Endothelial cell of umbilical vein (primary cell): ENCODE measurements around the gene KAT7. TPM values are rescaled to one million over a fixed set of nuclear protein-coding genes. Genes with fewer than 3 reads are reported as not detected.

Source experiments
- BruUV-seq: library from RNA; stranded (reverse); fragments of 400-500 nt; replicated peaks from 2 replicates; lab custom pipeline; 2021; lab: Mats Ljungman, UMichigan
- CTCF ChIA-PET: fragments of 300-600, 350-600 bp; sonication (Branson Sonifier 250); formaldehyde crosslinking; loops from one replicate; lab custom pipeline; 2021; ENCODE audit warnings: antibody characterized with exemption, inconsistent platforms; lab: Charles Lee
- POLR2A ChIA-PET: fragments of 300-600, 350-600 bp; sonication (Branson Sonifier 250); formaldehyde crosslinking; loops from one replicate; lab custom pipeline; 2021; ENCODE audit warnings: antibody characterized with exemption, inconsistent platforms; lab: Charles Lee
- DNase-seq: peaks from one replicate; pipeline ENCODE4 v3.0.0-alpha.2; 2011; ENCODE audit warnings: low read depth, low spot score
- FAIRE-seq: peaks from 2 replicates; lab custom pipeline; 2011; peaks lifted over from hg19 to GRCh38; lab: Jason Lieb, UNC
- H2AFZ ChIP-seq: 2 replicates; pipeline ENCODE4 v1.6.0; 2012; ENCODE audit warnings: low read depth, low read length, control low read depth, inconsistent platforms
- H3K27ac ChIP-seq: 2 replicates; pipeline ENCODE4 v1.5.1; 2011; ENCODE audit warnings: low read depth, mild to moderate bottlenecking, control low read depth, low read length, moderate library complexity; ENCODE audit not compliant: insufficient read depth
- H3K27me3 ChIP-seq, 2 experiments: 2 replicates each; pipeline versions ENCODE4 v1.6.0 to v1.6.1; 2011; ENCODE audit warnings: low read length in 2 of 2, mixed read lengths in 1 of 2; ENCODE audit not compliant: control insufficient read depth in 2 of 2, insufficient read depth in 2 of 2
- H3K36me3 ChIP-seq, 2 experiments: 2 replicates in 1 of 2; 3 replicates in 1 of 2; pipeline ENCODE4 v1.5.1; 2011; ENCODE audit warnings: low read length in 2 of 2, mild to moderate bottlenecking in 1 of 2, moderate library complexity in 1 of 2; ENCODE audit not compliant: control insufficient read depth in 2 of 2, insufficient read depth in 2 of 2; ENCODE audit errors: extremely low read depth in 1 of 2
- H3K4me1 ChIP-seq: 3 replicates; pipeline ENCODE4 v1.5.1; 2011; ENCODE audit warnings: mild to moderate bottlenecking, low read length; ENCODE audit not compliant: control insufficient read depth, insufficient read depth; ENCODE audit errors: extremely low read depth
- H3K4me2 ChIP-seq: 2 replicates; pipeline ENCODE4 v1.6.1; 2011; ENCODE audit warnings: low read length, control low read depth, mixed read lengths; ENCODE audit not compliant: insufficient read depth
- H3K4me3 ChIP-seq, 3 experiments: fragments of 200-600 bp in 1 of 3; sonication (generic), shearing (Covaris generic) in 1 of 3; replicated peaks in 1 of 3; 2 replicates each; pipeline ENCODE4 v1.5.1; 2011 to 2016; ENCODE audit warnings: control low read depth in 3 of 3, low read length in 3 of 3, mild to moderate bottlenecking in 2 of 3, inconsistent platforms in 1 of 3, low read depth in 1 of 3, moderate library complexity in 1 of 3; ENCODE audit not compliant: insufficient read depth in 1 of 3
- H3K79me2 ChIP-seq: 2 replicates; pipeline ENCODE4 v1.6.0; 2012; ENCODE audit warnings: low read length, inconsistent platforms; ENCODE audit not compliant: control insufficient read depth, insufficient read depth
- H3K9ac ChIP-seq: replicated peaks from 2 replicates; pipeline ENCODE3; 2011; ENCODE audit warnings: low read length, control low read depth; ENCODE audit not compliant: insufficient read depth; ENCODE audit errors: extremely low read depth
- H3K9me1 ChIP-seq: replicated peaks from 3 replicates; pipeline ENCODE4 v1.6.0; 2011; ENCODE audit warnings: mild to moderate bottlenecking, low read length; ENCODE audit not compliant: control insufficient read depth, insufficient read depth; ENCODE audit errors: extremely low read depth
- H3K9me3 ChIP-seq: replicated peaks from 2 replicates; pipeline ENCODE4 v1.5.1; 2012; ENCODE audit warnings: low read length, inconsistent platforms; ENCODE audit not compliant: control insufficient read depth, insufficient read depth
- H4K20me1 ChIP-seq: replicated peaks from 2 replicates; pipeline ENCODE3; 2011; ENCODE audit warnings: mild to moderate bottlenecking, low read length; ENCODE audit not compliant: control insufficient read depth, insufficient read depth; ENCODE audit errors: extremely low read depth
- CTCF ChIP-seq, 2 donors: IDR thresholded peaks; 1 replicate in 1 of 2; 2 replicates in 1 of 2; pipeline ENCODE4 v1.5.1; 2011; ENCODE audit warnings: low read length in 2 of 2, mild to moderate bottlenecking in 2 of 2, moderate library complexity in 2 of 2, control low read depth in 1 of 2, inconsistent platforms in 1 of 2, low read depth in 1 of 2; ENCODE audit not compliant: insufficient read depth in 1 of 2; ENCODE audit errors: extremely low read depth in 1 of 2
- FOS ChIP-seq: IDR thresholded peaks from 2 replicates; pipeline ENCODE4 v1.6.1; 2011; ENCODE audit warnings: mild to moderate bottlenecking, low read length, moderate library complexity, borderline replicate concordance; ENCODE audit not compliant: insufficient read depth
- JUN ChIP-seq: IDR thresholded peaks from 2 replicates; pipeline ENCODE4 v1.6.1; 2011; ENCODE audit warnings: borderline replicate concordance, low read depth; ENCODE audit not compliant: insufficient read length, insufficient read depth
- MAX ChIP-seq: IDR thresholded peaks from 2 replicates; pipeline ENCODE4 v1.6.1; 2011; ENCODE audit not compliant: insufficient read depth, insufficient read length
- dilution Hi-C: fragments of 300-500 bp; cut with MboI; formaldehyde crosslinking; loops from one replicate; pipeline ENCODE4 v1.15.0; 2019; ENCODE audit warnings: low sequenced_read_pairs; ENCODE audit not compliant: extremely low pct_ligation_motif_present
- intact Hi-C: fragments of 100-400 bp; cut with micrococcal nuclease; formaldehyde crosslinking; loops from one replicate; pipeline ENCODE4 v1.10.0; 2022
- polyA plus RNA-seq, 4 experiments: library from polyadenylated mRNA; depleted of rRNA in 3 of 4; stranded (reverse) in 3 of 4; unstranded in 1 of 4; fragments of >200 nt; gene quantifications; 2 replicates each; pipeline versions ENCODE4 v1.2.1 to v1.2.3, GENCODE V29; 2011 to 2012; ENCODE audit warnings: missing spikeins in 1 of 4
- total RNA-seq: library from RNA; stranded (reverse); gene quantifications from 2 replicates; pipeline ENCODE4 v1.2.3, GENCODE V29; 2021

Gene KAT7
- total and polyA plus RNA-seq, 2 donors (not counting 3 experiments of a cell fraction or from before 2014, with no cell fraction given) = 44.5 to 66.2 TPM

GRCh38 chr17:49779156-49779738 is 9.2 kb upstream of the KAT7 start:
- H3K9me1 ChIP-seq = no peaks in the 10 kb centered on the region
- H3K9me3 ChIP-seq = no peaks in the 10 kb centered on the region
- H3K4me1 ChIP-seq = peaks cover 26% of the 10 kb centered on the region
- H3K9ac ChIP-seq = no peak overlapping the region
- H3K27me3 ChIP-seq = no peaks in the 10 kb centered on the region
- intact Hi-C loops = loop anchor here (1.0 to 2.0 kb wide), 2 partner anchors 71 to 210 kb away; no protein-coding TSS in a partner anchor
- H3K4me3 ChIP-seq = no peak overlapping the region
- FAIRE-seq (peak; percentile 62), DNase-seq (no peak)
- no peak overlapping the region for H3K27ac ChIP-seq
- no peaks in the 10 kb centered on the region for H3K36me3 ChIP-seq
- H3K4me2 ChIP-seq = no peak overlapping the region
- H3K79me2 ChIP-seq = no peaks in the 10 kb centered on the region
- ChIA-PET POLR2A (interaction anchor here (0.9 kb wide), 1 partner anchor 71 kb away, joined by 3 read pairs; the partner anchor contains the start of gene SLC35B1), CTCF (interaction anchor here (0.6 to 2.3 kb wide), 7 partner anchors 49 to 221 kb away, joined by 3 to 27 read pairs (median 4); partner anchors contain the start of gene SLC35B1)
- no peaks in the 10 kb centered on the region for H4K20me1 ChIP-seq
- no TSS peak for BruUV-seq
- dilution Hi-C loops = no loop called here
- H2AFZ ChIP-seq = no peak overlapping the region
- TF ChIP-seq CTCF (IDR thresholded peaks at IDR 0.05; ENCODE audit: extremely low read depth in 1 of 2, insufficient read depth in 1 of 2, low read depth in 1 of 2, low read length in 2 of 2) = no peak

DNA sequence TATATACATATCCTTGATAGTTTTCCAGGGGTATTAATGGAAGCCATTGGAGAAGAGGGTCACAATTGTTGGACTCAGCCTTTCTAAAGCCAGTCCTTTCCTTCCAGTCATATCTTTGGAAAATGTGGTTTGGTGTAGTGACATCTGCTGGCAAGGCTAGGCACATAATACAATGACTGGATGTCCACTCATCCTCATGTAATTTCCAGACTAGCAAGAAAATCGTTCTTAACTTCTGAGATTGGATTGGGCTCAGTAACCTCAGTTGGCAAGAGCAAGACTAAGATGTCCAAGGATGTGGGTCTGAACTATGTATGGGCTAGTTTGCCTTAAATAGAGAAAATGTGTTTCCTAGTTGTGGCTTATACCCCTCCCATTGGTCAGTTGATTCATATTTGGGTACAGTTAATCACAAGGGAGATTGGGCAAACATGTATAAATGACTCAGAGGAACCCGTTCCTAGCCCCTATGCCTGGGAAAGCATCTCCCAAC is 8.7 kb upstream of the KAT7 start:
- H3K9ac ChIP-seq = no peak overlapping the region
- peak; percentile 79 for DNase-seq
- H3K79me2 ChIP-seq = no peaks in the 10 kb centered on the region
- H2AFZ ChIP-seq = peak overlapping the region; percentile 50
- ChIA-PET CTCF (interaction anchor here (0.6 to 2.3 kb wide), 8 partner anchors 50 to 222 kb away, joined by 3 to 27 read pairs (median 4); partner anchors contain the start of gene SLC35B1), POLR2A (interaction anchor here (0.9 kb wide), 1 partner anchor 72 kb away, joined by 3 read pairs; the partner anchor contains the start of gene SLC35B1)
- H3K4me1 ChIP-seq = peaks cover 26% of the 10 kb centered on the region
- no TSS peak for BruUV-seq
- no peaks in the 10 kb centered on the region for H3K36me3 ChIP-seq
- TF ChIP-seq JUN (peak; percentile 24), FOS (peak; percentile 50), MAX (no peak), CTCF (IDR thresholded peaks at IDR 0.05; ENCODE audit: extremely low read depth in 1 of 2, insufficient read depth in 1 of 2, low read depth in 1 of 2, low read length in 2 of 2) (peak; percentile 48 to 67)
- no peaks in the 10 kb centered on the region for H4K20me1 ChIP-seq
- no peak overlapping the region for H3K4me2 ChIP-seq
- H3K9me3 ChIP-seq = no peaks in the 10 kb centered on the region
- no peaks in the 10 kb centered on the region for H3K9me1 ChIP-seq
- FAIRE-seq = peak; percentile 98
- dilution Hi-C loops (no loop called here), intact Hi-C loops (loop anchor here (1.0 to 2.0 kb wide), 2 partner anchors 71 to 211 kb away; no protein-coding TSS in a partner anchor)
- H3K27ac ChIP-seq = no peak overlapping the region
- no peak overlapping the region for H3K4me3 ChIP-seq
- no peaks in the 10 kb centered on the region for H3K27me3 ChIP-seq
